Muscle of leg (tissue), 11 donors: ENCODE data around the gene SLC1A4. TPM values are rescaled to one million over a fixed set of nuclear protein-coding genes. Genes with fewer than 3 reads are reported as not detected.

ENCODE experiments used
- DNase-seq: peaks from one replicate; pipeline ENCODE4 v3.0.0; 2013
- H3K27ac ChIP-seq: one replicate; pipeline ENCODE4 v1.5.1; 2013; ENCODE audit warnings: mild to moderate bottlenecking, low read length, control low read depth
- H3K27me3 ChIP-seq: one replicate; pipeline ENCODE4 v1.6.1; 2013; ENCODE audit warnings: low read length; ENCODE audit not compliant: control insufficient read depth, insufficient read depth
- H3K36me3 ChIP-seq: one replicate; pipeline ENCODE4 v1.6.1; 2013; ENCODE audit warnings: low read length; ENCODE audit not compliant: control insufficient read depth, insufficient read depth
- H3K4me1 ChIP-seq: one replicate; pipeline ENCODE4 v1.6.1; 2013; ENCODE audit warnings: low read length; ENCODE audit not compliant: control insufficient read depth, insufficient read depth
- H3K4me3 ChIP-seq: one replicate; pipeline ENCODE4 v1.5.1; 2013; ENCODE audit warnings: low read length, control low read depth
- H3K9me3 ChIP-seq: replicated peaks from 2 replicates; pipeline ENCODE4 v1.6.1; 2013; ENCODE audit warnings: low read depth, low read length; ENCODE audit not compliant: control insufficient read depth
- WGBS: methylation state at CpG from one replicate; pipeline ENCODE4 v1.1.5; 2013; ENCODE audit warnings: missing lambda C conversion rate; ENCODE audit not compliant: insufficient coverage; 5-methylcytosine and 5-hydroxymethylcytosine counted together
- polyA plus RNA-seq, 8 donors: library from polyadenylated mRNA; unstranded; fragments of 120-200 nt; gene quantifications; one replicate each; pipeline versions ENCODE4 v1.2.1 to v1.2.3, GENCODE V29; 2013; ENCODE audit warnings: inconsistent platforms in 1 of 8, low replicate concordance in 1 of 8; ENCODE audit not compliant: insufficient read length in 8 of 8, insufficient read depth in 1 of 8
- total RNA-seq: library from RNA; stranded (reverse); fragments of 120-200 nt; gene quantifications from one replicate; pipeline ENCODE4 v1.2.4, GENCODE V29; 2013

Gene SLC1A4
- total and polyA plus RNA-seq, 9 donors: 11.7 to 17.1 (median 13.9) TPM

- Histone ChIP-seq H3K27me3 (no peaks in the 10 kb centered on the region), H3K4me3 (no peak overlapping the region), H3K27ac (no peak overlapping the region), H3K36me3 (peaks cover 46% of the 10 kb centered on the region), H3K4me1 (no peaks in the 10 kb centered on the region), H3K9me3 (no peaks in the 10 kb centered on the region)
- no peak for DNase-seq
- no CpG with 5 or more reads among the region's 6 CpGs for WGBS
Observed at GRCh38 chr2:65022189-65022588, 33.0 kb downstream of the SLC1A4 start.

DNA sequence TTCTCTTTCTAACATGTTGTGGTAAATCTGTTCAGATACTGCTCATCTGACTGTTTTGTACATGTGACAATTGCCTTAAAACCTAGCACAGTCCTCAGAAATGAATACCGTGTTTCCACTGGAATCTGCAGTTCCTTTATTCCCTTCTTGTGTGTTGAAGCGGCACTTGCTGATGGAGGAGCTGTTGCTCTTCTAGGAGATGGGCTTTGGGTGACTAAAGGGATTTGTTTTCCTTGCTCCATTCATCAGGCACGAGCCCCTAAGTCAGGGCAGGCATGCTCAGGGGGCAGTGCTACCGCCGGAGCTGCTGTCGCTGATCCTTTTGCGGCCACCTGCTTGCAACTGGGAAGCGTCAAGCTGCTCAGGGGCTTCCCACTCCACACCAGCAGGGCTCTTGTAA is 34.5 kb downstream of the SLC1A4 start:
- no peaks in the 10 kb centered on the region for H3K9me3 ChIP-seq

DNA sequence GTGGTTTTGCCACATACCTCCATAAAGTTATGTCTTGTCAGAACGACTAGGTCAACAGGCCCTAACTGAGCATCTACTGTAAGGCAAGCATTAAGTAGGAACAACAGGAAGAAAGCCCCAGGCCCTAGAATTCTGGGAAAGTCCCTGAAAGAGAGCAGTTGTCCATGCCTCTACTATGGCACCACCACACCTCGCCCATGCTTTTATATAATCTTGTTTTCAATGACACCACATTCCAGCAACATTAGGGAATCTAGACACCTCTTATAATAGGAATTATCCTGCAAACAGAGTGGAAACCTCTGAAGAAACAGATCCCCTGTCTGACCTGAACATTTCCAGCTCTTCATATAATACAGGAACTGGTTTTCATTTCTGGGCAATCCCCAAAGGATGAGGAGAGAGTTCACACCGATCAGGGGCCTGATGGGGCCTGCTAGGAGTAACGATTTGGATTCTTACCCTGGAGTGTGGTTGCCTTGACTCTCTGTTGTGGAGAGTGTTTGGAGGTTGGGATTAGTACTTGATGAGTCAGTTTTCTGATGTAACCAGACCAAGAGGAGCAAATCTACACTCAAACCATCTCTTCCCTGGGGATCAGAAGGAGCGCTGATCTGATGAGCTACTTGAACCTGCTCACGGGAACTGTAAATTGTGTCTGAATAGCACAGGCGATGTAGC is 35.1 kb downstream of the SLC1A4 start:
- no peak for DNase-seq
- WGBS: 77% methylated on average over 3 of the region's 7 CpGs
- peaks cover 31% of the 10 kb centered on the region for H3K36me3 ChIP-seq
- no peak overlapping the region for H3K27ac ChIP-seq
- no peaks in the 10 kb centered on the region for H3K4me1 ChIP-seq
- H3K4me3 ChIP-seq: no peak overlapping the region
- H3K27me3 ChIP-seq: no peaks in the 10 kb centered on the region
- H3K9me3 ChIP-seq: no peaks in the 10 kb centered on the region

More for the DNA sequence above, 34.5 kb downstream of the SLC1A4 start:
- DNase-seq: no peak
- Histone ChIP-seq H3K27ac (no peak overlapping the region), H3K36me3 (peaks cover 37% of the 10 kb centered on the region), H3K4me3 (no peak overlapping the region), H3K4me1 (no peaks in the 10 kb centered on the region), H3K27me3 (no peaks in the 10 kb centered on the region)
- WGBS: 81% methylated on average over 4 of the region's 8 CpGs

DNA sequence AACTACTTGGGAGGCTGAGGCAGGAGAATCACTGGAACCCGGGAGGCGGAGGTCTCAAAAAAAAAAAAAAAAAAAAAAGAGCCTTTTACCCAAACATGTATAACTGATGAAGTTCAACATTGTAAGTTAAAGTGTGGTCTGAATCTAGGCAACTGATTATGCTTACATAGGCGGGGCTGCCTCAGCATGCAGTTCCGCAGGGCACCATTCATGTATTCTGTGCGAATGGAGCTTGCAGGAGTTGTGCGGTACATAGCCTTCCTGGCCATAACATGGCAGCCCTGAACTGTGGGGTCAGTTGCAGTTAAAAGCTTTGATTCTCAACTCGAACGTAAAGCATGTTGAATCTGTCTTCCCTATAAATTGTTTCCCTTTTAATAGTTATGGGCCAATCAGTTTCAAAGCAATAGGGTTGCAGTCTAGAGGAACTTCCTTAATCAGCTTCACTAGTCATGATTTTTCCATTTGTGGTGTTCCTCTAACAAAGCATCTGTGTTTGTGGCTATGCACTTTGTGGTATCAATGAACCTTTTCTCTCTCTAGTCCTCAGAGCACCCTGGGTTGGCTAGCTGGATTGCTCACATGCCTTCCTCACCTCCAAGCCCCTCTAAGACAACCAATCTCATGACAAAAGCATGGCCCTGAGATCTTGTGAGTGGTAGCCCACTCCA is 36.4 kb downstream of the SLC1A4 start:
- Histone ChIP-seq H3K27ac (no peak overlapping the region), H3K9me3 (no peaks in the 10 kb centered on the region), H3K4me1 (peaks cover under 1% of the 10 kb centered on the region), H3K36me3 (peaks cover 24% of the 10 kb centered on the region), H3K4me3 (no peak overlapping the region), H3K27me3 (no peaks in the 10 kb centered on the region)
- 94% methylated on average over 4 of the region's 8 CpGs for WGBS
- peak; percentile 58 for DNase-seq

- DNase-seq: no peak
- H3K9me3 ChIP-seq: no peaks in the 10 kb centered on the region
- no peaks in the 10 kb centered on the region for H3K27me3 ChIP-seq
- H3K4me1 ChIP-seq: peaks cover 3% of the 10 kb centered on the region
- peaks cover 19% of the 10 kb centered on the region for H3K36me3 ChIP-seq
- H3K27ac ChIP-seq: no peak overlapping the region
- WGBS: no CpG with 5 or more reads among the region's 8 CpGs
- H3K4me3 ChIP-seq: no peak overlapping the region
Observed at GRCh38 chr2:65026154-65026553, 37.0 kb downstream of the SLC1A4 start.

GRCh38 chr2:65026704-65027464 is 37.7 kb downstream of the SLC1A4 start:
- Histone ChIP-seq H3K4me1 (peaks cover 7% of the 10 kb centered on the region), H3K27ac (no peak overlapping the region), H3K4me3 (no peak overlapping the region), H3K9me3 (no peaks in the 10 kb centered on the region), H3K36me3 (peaks cover 11% of the 10 kb centered on the region), H3K27me3 (no peaks in the 10 kb centered on the region)
- no peak for DNase-seq
- 90% methylated on average over 8 of the region's 13 CpGs for WGBS

DNA sequence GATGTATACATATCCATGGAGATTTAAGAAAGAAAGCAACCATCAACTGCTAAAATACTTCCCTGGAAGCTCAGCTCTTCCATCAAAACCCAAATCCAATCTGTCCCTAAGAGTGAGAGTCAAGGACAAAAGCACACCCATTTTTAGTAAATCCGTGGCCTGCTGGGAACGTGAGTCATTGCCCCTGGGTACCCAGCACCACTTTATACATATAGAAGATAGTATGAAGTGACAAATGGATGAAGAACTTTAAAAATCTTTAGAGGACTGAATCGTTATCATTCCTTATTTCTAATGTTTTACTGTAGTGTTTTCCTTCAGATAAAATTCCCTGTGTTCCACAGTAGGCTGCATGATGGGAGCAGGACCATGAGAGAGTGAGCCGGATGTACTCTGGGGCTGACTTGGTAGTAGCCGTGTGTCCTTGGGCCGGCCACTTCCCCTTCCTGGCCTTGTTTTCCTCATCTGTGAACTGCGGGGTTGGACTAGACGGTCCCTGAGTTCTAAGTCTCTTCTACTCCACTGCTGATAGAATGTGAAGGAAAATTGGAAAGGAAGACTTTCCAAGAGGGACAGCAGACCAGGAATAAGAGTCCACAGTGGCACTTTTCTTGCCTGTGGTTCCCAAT is 38.5 kb downstream of the SLC1A4 start:
- Histone ChIP-seq H3K27me3 (no peaks in the 10 kb centered on the region), H3K36me3 (peaks cover 9% of the 10 kb centered on the region), H3K4me1 (peaks cover 12% of the 10 kb centered on the region), H3K4me3 (no peak overlapping the region), H3K27ac (no peak overlapping the region), H3K9me3 (no peaks in the 10 kb centered on the region)
- no peak for DNase-seq
- 100% methylated on average over 1 of the region's 8 CpGs for WGBS

DNA sequence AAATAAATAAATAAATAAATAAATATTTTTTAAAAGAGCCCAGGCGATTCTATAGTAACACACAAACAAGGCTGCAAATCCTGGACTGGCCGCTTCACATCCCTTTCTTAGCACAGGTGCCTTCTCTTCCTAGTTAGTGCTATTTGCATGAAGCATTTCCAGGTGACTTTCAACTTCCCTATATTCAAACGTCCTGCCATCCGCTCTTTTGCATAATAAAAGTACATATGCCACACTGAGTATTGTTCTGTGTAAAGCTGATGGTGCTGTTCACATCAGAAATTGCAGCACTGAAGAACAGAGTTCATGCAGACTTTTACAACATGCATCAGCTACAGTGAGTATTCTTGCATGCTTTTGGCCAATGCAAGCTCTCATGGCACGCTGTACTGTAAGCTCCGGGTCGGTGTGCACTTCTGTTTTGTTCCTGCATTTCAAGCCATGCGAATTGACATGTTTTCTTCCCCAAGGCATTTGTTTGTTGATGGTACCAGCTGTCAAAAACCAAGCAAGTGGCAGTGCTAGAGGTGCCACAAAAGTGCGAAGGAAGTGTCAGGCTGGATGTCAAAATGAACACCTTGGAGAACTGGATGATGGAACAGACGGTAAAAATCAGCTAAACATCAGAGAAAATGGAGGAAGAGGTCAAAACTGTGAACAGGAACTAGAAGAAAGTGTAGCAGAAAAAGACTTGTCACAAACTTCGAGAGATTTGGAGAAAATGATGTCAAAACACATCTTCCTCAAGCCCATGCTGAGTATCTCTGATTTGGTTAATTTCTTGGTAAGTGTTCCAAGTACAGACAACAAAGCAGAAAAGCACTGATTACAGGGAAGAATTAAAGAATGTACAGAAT is 41.5 kb downstream of the SLC1A4 start:
- H3K27ac ChIP-seq: no peak overlapping the region
- no peak overlapping the region for H3K4me3 ChIP-seq
- H3K36me3 ChIP-seq: no peaks in the 10 kb centered on the region
- no peaks in the 10 kb centered on the region for H3K27me3 ChIP-seq
- H3K9me3 ChIP-seq: no peaks in the 10 kb centered on the region
- DNase-seq: no peak
- WGBS: 77% methylated on average over 3 of the region's 11 CpGs
- peaks cover 12% of the 10 kb centered on the region for H3K4me1 ChIP-seq

DNA sequence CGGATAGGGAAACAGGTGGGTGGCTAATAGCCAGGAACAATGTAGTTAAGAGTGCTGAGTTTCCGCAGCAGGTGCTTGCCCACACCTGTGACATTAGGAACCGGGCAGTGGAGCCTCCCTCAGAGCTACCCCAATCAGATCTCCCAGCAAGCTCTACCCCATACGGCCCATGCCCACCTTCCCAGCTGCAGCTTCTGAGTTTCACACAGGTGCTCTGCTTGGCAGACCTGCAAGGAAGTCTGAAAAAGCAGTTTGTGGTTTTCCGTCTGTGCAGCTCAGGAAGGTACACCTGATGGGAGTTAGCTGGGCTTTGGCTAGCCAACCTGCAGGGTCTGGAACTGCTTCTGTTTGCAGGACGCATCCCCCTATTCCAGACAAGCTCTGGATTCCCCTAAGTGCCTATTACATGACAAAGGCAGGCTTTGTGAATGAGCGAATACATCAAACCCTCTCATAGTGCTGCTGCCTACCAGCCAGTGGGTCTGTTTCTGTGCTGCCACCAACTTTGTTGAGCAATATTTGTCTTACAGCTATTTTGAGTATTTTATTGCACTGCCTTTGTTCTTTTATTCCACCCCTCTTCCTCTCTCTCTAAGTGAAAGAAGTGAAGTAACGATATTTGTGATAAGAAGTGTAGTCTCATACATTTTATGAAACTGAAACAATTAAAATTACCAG is 42.3 kb downstream of the SLC1A4 start:
- DNase-seq: no peak
- H3K27ac ChIP-seq: no peak overlapping the region
- 22% methylated on average over 3 of the region's 8 CpGs for WGBS
- no peaks in the 10 kb centered on the region for H3K9me3 ChIP-seq
- no peaks in the 10 kb centered on the region for H3K27me3 ChIP-seq
- no peaks in the 10 kb centered on the region for H3K36me3 ChIP-seq
- no peak overlapping the region for H3K4me3 ChIP-seq
- H3K4me1 ChIP-seq: peaks cover 12% of the 10 kb centered on the region
